ENCODE data around the gene ARHGAP26.

ARHGAP26 gene

GRCh38 chr5:142875936-142876335 lies 105.8 kb downstream of the ARHGAP26 start:
- no peaks in the 10 kb centered on the region for H3K36me3 ChIP-seq (ENCODE audit: control insufficient read depth, low read length)
- H3K27ac ChIP-seq (ENCODE audit: low read depth, low read length) = no peak overlapping the region
- H4K20me1 ChIP-seq (ENCODE audit: control insufficient read depth, insufficient read depth, low read depth, low read length) = no peaks in the 10 kb centered on the region
- H3F3A ChIP-seq (ENCODE audit: control insufficient read depth, insufficient read depth) = no peaks in the 10 kb centered on the region
- no peaks in the 10 kb centered on the region for H3K79me2 ChIP-seq (ENCODE audit: control insufficient read depth, low read length)
- TF ChIP-seq CTCF (IDR thresholded peaks at IDR 0.05; ENCODE audit: low read depth, low read length, poor library complexity, severe bottlenecking) (no peak), EZH2phosphoT487 (IDR thresholded peaks at IDR 0.05; ENCODE audit: borderline replicate concordance, low read length) (no peak)
- no peaks in the 10 kb centered on the region for H3K9me3 ChIP-seq (ENCODE audit: control insufficient read depth, insufficient read depth, low read length)
- peaks cover 4% of the 10 kb centered on the region for H3K4me1 ChIP-seq (ENCODE audit: control insufficient read depth, low read length)
- H3K4me3 ChIP-seq (ENCODE audit: low read length) = no peak overlapping the region
- H3K9me2 ChIP-seq (replicated peaks; ENCODE audit: control insufficient read depth, low read length) = no peaks in the 10 kb centered on the region
- H3K4me2 ChIP-seq (ENCODE audit: low read length) = no peak overlapping the region
- H3K27me3 ChIP-seq (ENCODE audit: control insufficient read depth, low read length) = peaks cover 6% of the 10 kb centered on the region

GRCh38 chr5:142876817-142877216 lies 106.6 kb downstream of the ARHGAP26 start:
- Histone ChIP-seq H3K4me3 (ENCODE audit: low read length) (no peak overlapping the region), H3K27ac (ENCODE audit: low read depth, low read length) (no peak overlapping the region), H3K4me2 (ENCODE audit: low read length) (no peak overlapping the region), H3F3A (ENCODE audit: control insufficient read depth, insufficient read depth) (no peaks in the 10 kb centered on the region), H4K20me1 (ENCODE audit: control insufficient read depth, insufficient read depth, low read depth, low read length) (no peaks in the 10 kb centered on the region), H3K4me1 (ENCODE audit: control insufficient read depth, low read length) (peaks cover 8% of the 10 kb centered on the region), H3K9me3 (ENCODE audit: control insufficient read depth, insufficient read depth, low read length) (no peaks in the 10 kb centered on the region), H3K36me3 (ENCODE audit: control insufficient read depth, low read length) (no peaks in the 10 kb centered on the region), H3K27me3 (ENCODE audit: control insufficient read depth, low read length) (peaks cover 6% of the 10 kb centered on the region), H3K79me2 (ENCODE audit: control insufficient read depth, low read length) (no peaks in the 10 kb centered on the region), H3K9me2 (replicated peaks; ENCODE audit: control insufficient read depth, low read length) (no peaks in the 10 kb centered on the region)
- TF ChIP-seq CTCF (IDR thresholded peaks at IDR 0.05; ENCODE audit: low read depth, low read length, poor library complexity, severe bottlenecking) (no peak), EZH2phosphoT487 (IDR thresholded peaks at IDR 0.05; ENCODE audit: borderline replicate concordance, low read length) (no peak)

- H4K20me1 ChIP-seq (ENCODE audit: control insufficient read depth, insufficient read depth, low read depth, low read length) = no peaks in the 10 kb centered on the region
- no peaks in the 10 kb centered on the region for H3K79me2 ChIP-seq (ENCODE audit: control insufficient read depth, low read length)
- H3K4me2 ChIP-seq (ENCODE audit: low read length) = no peak overlapping the region
- H3K27me3 ChIP-seq (ENCODE audit: control insufficient read depth, low read length) = peaks cover 3% of the 10 kb centered on the region
- H3K36me3 ChIP-seq (ENCODE audit: control insufficient read depth, low read length) = no peaks in the 10 kb centered on the region
- no peaks in the 10 kb centered on the region for H3F3A ChIP-seq (ENCODE audit: control insufficient read depth, insufficient read depth)
- no peaks in the 10 kb centered on the region for H3K9me2 ChIP-seq (replicated peaks; ENCODE audit: control insufficient read depth, low read length)
- peaks cover 12% of the 10 kb centered on the region for H3K4me1 ChIP-seq (ENCODE audit: control insufficient read depth, low read length)
- no peaks in the 10 kb centered on the region for H3K9me3 ChIP-seq (ENCODE audit: control insufficient read depth, insufficient read depth, low read length)
- H3K4me3 ChIP-seq (ENCODE audit: low read length) = no peak overlapping the region
- no peak overlapping the region for H3K27ac ChIP-seq (ENCODE audit: low read depth, low read length)
- TF ChIP-seq CTCF (IDR thresholded peaks at IDR 0.05; ENCODE audit: low read depth, low read length, poor library complexity, severe bottlenecking) = no peak
- no peak for TF ChIP-seq EZH2phosphoT487 (IDR thresholded peaks at IDR 0.05; ENCODE audit: borderline replicate concordance, low read length)
Observed at GRCh38 chr5:142878111-142878510, 107.9 kb downstream of the ARHGAP26 start.

GRCh38 chr5:142878638-142879037 lies 108.5 kb downstream of the ARHGAP26 start:
- TF ChIP-seq CTCF (IDR thresholded peaks at IDR 0.05; ENCODE audit: low read depth, low read length, poor library complexity, severe bottlenecking) (no peak), EZH2phosphoT487 (IDR thresholded peaks at IDR 0.05; ENCODE audit: borderline replicate concordance, low read length) (no peak)
- no peaks in the 10 kb centered on the region for H3F3A ChIP-seq (ENCODE audit: control insufficient read depth, insufficient read depth)
- no peak overlapping the region for H3K27ac ChIP-seq (ENCODE audit: low read depth, low read length)
- H3K9me2 ChIP-seq (replicated peaks; ENCODE audit: control insufficient read depth, low read length) = no peaks in the 10 kb centered on the region
- no peaks in the 10 kb centered on the region for H3K36me3 ChIP-seq (ENCODE audit: control insufficient read depth, low read length)
- no peaks in the 10 kb centered on the region for H3K79me2 ChIP-seq (ENCODE audit: control insufficient read depth, low read length)
- H3K27me3 ChIP-seq (ENCODE audit: control insufficient read depth, low read length) = peaks cover 3% of the 10 kb centered on the region
- H4K20me1 ChIP-seq (ENCODE audit: control insufficient read depth, insufficient read depth, low read depth, low read length) = no peaks in the 10 kb centered on the region
- H3K4me1 ChIP-seq (ENCODE audit: control insufficient read depth, low read length) = peaks cover 12% of the 10 kb centered on the region
- no peak overlapping the region for H3K4me3 ChIP-seq (ENCODE audit: low read length)
- H3K9me3 ChIP-seq (ENCODE audit: control insufficient read depth, insufficient read depth, low read length) = no peaks in the 10 kb centered on the region
- H3K4me2 ChIP-seq (ENCODE audit: low read length) = no peak overlapping the region

Data from DOHH2 (cell line).